ENCODE data around the gene ARID1B. TPM values are rescaled to one million over a fixed set of nuclear protein-coding genes. Genes with fewer than 3 reads are reported as not detected.

Gene ARID1B
- total RNA-seq, 1 donor from 2014 or later = 101 TPM

DNA sequence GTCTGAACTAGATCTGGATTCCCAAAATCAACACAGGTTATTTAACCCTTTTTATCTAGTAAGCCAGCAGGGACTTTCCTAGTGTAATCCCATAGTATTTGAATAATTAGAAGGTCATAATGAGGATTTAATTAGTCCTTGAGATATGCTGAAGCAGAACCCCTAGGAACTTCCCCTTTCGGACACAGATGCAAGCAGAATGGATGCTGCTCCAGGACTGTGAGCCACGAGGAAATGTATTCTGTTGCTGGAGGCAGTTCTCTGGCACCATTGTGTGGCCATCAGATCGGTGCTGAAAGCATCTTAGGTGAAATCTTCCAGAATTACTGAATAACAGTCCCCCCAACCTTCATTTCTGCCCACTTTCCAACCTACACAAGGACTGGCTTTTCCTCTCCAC lies 339.2 kb downstream of the ARID1B start:
- TF ChIP-seq, protein P1, sequence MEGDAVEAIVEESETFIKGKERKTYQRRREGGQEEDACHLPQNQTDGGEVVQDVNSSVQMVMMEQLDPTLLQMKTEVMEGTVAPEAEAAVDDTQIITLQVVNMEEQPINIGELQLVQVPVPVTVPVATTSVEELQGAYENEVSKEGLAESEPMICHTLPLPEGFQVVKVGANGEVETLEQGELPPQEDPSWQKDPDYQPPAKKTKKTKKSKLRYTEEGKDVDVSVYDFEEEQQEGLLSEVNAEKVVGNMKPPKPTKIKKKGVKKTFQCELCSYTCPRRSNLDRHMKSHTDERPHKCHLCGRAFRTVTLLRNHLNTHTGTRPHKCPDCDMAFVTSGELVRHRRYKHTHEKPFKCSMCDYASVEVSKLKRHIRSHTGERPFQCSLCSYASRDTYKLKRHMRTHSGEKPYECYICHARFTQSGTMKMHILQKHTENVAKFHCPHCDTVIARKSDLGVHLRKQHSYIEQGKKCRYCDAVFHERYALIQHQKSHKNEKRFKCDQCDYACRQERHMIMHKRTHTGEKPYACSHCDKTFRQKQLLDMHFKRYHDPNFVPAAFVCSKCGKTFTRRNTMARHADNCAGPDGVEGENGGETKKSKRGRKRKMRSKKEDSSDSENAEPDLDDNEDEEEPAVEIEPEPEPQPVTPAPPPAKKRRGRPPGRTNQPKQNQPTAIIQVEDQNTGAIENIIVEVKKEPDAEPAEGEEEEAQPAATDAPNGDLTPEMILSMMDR (conservative IDR thresholded peaks at IDR 0.05) = no peak
- peaks cover 12% of the 10 kb centered on the region for H3K36me3 Mint-ChIP-seq (ENCODE audit: low read depth)
- H3K27ac Mint-ChIP-seq (ENCODE audit: unreplicated experiment) = peak overlapping the region; percentile 35
- no peak for DNase-seq (ENCODE audit: low read depth, low spot score)
- no peak overlapping the region for H3K4me3 Mint-ChIP-seq
- H3K4me1 Mint-ChIP-seq = peaks cover 11% of the 10 kb centered on the region
- no peaks in the 10 kb centered on the region for H3K27me3 Mint-ChIP-seq (ENCODE audit: low read depth)
- no peaks in the 10 kb centered on the region for H3K9me3 Mint-ChIP-seq

DNA sequence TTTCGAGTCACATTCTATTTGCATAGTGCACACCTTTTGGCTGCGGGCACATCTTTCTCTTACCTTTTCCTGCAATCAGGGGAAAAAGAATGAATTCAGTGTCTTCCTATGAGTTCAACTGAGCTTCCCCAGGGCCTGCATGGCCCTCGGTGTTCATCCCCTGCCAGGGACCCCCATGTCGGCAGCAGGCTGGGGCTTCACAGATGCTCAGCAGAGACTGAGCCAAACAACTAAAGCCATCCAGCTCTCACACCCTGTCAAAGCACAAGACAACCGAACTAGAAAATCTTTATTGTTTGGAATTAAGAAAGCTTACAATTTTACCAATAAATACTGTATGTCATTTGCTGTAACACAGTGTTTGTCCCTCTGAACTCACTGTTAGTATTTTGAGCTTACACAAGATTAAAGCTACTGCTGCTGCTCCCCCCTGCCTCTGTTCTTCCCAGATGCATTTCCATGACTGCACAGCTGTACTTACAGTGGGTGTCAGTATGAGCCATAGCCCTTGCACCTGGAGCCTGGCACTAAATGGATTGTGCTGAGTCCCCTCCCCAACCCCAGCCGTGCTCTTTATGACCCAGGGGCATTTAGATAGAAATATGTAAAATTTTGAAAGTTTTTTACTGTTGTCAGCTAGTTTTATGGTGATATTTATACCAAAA lies 340.4 kb downstream of the ARID1B start:
- H3K27ac Mint-ChIP-seq (ENCODE audit: unreplicated experiment) = no peak overlapping the region
- peaks cover 7% of the 10 kb centered on the region for H3K36me3 Mint-ChIP-seq (ENCODE audit: low read depth)
- peaks cover 11% of the 10 kb centered on the region for H3K4me1 Mint-ChIP-seq
- H3K27me3 Mint-ChIP-seq (ENCODE audit: low read depth) = no peaks in the 10 kb centered on the region
- no peaks in the 10 kb centered on the region for H3K9me3 Mint-ChIP-seq
- DNase-seq (ENCODE audit: low read depth, low spot score) = no peak
- TF ChIP-seq, protein P1 (conservative IDR thresholded peaks at IDR 0.05) = no peak
- no peak overlapping the region for H3K4me3 Mint-ChIP-seq

DNA sequence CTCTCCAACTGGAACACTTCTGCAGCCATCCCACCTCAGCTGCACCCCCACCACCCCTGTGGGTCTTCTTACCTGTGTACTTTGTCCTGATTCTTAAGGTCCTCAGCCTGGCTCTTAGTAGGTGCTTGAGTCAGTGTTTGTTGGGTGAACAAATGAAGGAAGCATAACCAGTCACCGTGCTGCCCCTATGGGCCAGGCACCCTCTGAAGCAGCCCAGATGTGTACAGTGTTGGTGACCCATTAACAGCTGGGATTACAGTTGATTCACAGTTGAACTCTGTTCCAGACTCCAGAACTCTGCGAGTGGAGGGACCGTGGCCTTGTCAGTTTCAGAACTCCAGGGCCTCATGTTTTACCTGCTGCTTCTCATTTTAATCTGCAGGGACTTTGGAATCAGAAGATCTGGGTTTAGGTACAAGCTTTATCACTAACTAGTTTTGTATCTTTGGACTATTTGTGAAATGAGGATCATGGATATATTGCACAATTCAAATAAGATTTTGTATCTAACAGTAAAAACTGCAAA lies 342.4 kb downstream of the ARID1B start:
- TF ChIP-seq, protein P1 (conservative IDR thresholded peaks at IDR 0.05) = no peak
- no peaks in the 10 kb centered on the region for H3K27me3 Mint-ChIP-seq (ENCODE audit: low read depth)
- peaks cover 10% of the 10 kb centered on the region for H3K4me1 Mint-ChIP-seq
- H3K9me3 Mint-ChIP-seq = no peaks in the 10 kb centered on the region
- no peak overlapping the region for H3K27ac Mint-ChIP-seq (ENCODE audit: unreplicated experiment)
- H3K4me3 Mint-ChIP-seq = no peak overlapping the region
- H3K36me3 Mint-ChIP-seq (ENCODE audit: low read depth) = peaks cover 4% of the 10 kb centered on the region
- DNase-seq (ENCODE audit: low read depth, low spot score) = no peak

DNA sequence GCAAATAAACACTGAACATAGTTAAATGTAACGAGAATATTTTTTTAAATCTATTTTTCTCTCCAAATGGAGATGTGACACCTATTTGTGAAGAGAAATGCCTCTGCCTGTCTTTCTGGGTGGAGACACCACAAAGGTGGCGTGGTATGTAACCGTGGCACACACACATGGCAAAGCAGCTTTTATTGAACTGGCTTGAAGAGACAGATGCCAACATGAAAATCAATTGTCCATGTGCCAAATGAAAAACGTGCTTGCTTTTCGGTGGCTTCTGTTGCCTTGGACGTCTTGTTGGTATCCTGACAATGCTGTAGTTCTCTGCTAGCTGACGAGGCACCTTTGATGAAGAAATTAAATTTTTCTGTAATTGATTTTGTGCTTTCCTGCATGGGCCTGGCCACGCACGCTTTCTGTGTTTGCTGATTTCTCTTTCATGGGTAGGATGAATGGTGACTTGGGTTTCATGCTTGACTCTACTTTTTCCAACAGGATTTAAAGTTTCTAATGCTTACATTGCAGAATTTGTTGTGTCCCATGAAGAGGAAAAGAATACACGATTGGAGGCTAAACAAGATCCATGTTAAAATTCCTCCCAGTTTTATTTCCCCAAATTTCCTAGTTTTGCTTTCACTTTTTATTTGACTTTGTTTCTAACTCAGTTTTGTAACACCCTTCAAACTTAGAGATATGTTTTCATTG lies 343.5 kb downstream of the ARID1B start:
- Mint-ChIP-seq H3K9me3 (no peaks in the 10 kb centered on the region), H3K36me3 (ENCODE audit: low read depth) (no peaks in the 10 kb centered on the region), H3K27me3 (ENCODE audit: low read depth) (no peaks in the 10 kb centered on the region), H3K27ac (ENCODE audit: unreplicated experiment) (peak overlapping the region; percentile 81), H3K4me3 (no peak overlapping the region), H3K4me1 (peaks cover 7% of the 10 kb centered on the region)
- TF ChIP-seq, protein P1 (conservative IDR thresholded peaks at IDR 0.05) = no peak
- DNase-seq (ENCODE audit: low read depth, low spot score) = no peak

DNA sequence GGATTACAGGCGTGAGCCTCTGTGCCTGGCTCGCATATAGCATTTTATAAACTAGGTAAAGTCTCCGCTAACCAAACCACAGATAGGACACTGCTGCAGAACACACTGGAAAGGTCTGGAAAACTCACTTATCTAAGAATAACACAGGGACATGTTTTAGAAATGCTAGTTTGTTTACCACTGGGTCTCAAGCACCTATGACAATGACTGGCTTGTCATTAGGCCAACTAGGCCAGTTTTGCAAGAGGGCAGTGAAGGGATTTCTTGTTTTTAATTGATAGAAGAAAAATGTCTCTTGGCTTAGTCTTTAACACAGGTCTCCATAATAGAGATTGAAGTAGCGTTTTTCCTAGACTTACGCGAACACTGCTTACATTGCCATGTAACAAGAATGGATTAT lies 344.7 kb downstream of the ARID1B start:
- no peaks in the 10 kb centered on the region for H3K27me3 Mint-ChIP-seq (ENCODE audit: low read depth)
- DNase-seq (ENCODE audit: low read depth, low spot score) = no peak
- H3K36me3 Mint-ChIP-seq (ENCODE audit: low read depth) = no peaks in the 10 kb centered on the region
- no peak overlapping the region for H3K4me3 Mint-ChIP-seq
- TF ChIP-seq, protein P1 (conservative IDR thresholded peaks at IDR 0.05) = no peak
- H3K27ac Mint-ChIP-seq (ENCODE audit: unreplicated experiment) = no peak overlapping the region
- peaks cover 11% of the 10 kb centered on the region for H3K4me1 Mint-ChIP-seq
- H3K9me3 Mint-ChIP-seq = no peaks in the 10 kb centered on the region

Data from neural crest cell (in vitro differentiated cells).